Measurements from ENCODE around the gene RBM19.

RBM19 gene

DNA sequence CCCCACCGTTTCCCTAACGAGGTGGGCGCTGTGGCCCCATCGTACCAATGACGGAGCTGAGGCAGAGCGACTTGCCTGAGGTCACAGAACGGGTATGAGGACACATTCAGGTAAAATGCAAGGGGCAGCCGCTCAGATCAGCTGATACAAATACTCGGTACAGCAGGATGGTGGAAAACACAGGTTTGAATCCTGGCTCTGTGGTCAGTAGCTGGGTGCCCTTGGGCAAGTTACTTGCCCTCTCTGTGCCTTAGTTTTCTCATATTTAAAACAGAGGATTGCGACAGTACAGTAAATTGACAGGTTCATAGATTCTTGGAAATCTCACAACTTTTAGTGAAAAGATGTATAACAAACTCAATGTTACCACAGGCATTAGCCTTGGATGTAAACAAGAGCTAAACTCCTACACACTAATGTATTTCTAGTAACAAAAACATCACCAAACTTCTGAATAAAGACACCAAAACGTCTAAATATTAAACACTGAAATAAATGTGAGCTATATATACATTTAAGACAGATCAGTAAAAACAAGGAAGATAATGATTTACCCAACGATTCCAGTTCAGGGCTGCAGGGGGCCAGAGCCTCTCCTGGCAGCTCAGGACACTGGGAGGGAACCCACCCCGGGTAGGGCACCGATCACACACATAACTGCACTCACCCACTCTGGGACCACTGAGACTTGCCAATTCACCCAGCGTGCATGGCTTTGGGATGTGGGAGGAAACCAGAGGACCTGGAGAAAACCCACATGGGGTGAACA is 128.4 kb downstream of the RBM19 start:
- Histone ChIP-seq H2AFZ (ENCODE audit: low read depth, low read length) (no peak overlapping the region), H3K27me3 (ENCODE audit: insufficient read depth, low read length) (no peaks in the 10 kb centered on the region)

DNA sequence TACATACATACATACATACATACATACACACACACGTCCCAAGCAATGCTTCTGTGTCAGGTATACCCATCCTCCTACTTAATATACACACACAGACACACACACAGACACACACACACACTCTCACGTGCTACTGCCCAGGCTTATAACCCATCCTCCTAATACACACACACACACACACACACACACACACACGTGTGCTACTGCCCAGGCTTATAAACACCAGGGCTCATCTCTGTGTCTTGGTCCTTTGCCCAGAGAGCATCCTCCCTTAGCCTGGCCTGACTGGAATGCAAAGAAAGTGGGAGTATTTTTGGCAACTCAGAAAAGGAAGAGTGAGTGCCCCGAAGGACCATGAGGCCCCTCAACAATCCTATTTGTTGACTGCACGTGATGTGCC is 129.0 kb downstream of the RBM19 start:
- H3K4me3 ChIP-seq (ENCODE audit: low read length), result no peak overlapping the region
- no peaks in the 10 kb centered on the region for H3K9me3 ChIP-seq (ENCODE audit: low read length)
- no peaks in the 10 kb centered on the region for H3K27me3 ChIP-seq (ENCODE audit: insufficient read depth, low read length)
- no peak overlapping the region for H2AFZ ChIP-seq (ENCODE audit: low read depth, low read length)
- no peaks in the 10 kb centered on the region for H3K36me3 ChIP-seq (ENCODE audit: insufficient read depth, low read length)
- peaks cover 24% of the 10 kb centered on the region for H3K4me1 ChIP-seq (ENCODE audit: insufficient read depth, low read length)

More for the DNA sequence above, 128.4 kb downstream of the RBM19 start:
- Histone ChIP-seq H3K4me3 (ENCODE audit: low read length) (no peak overlapping the region), H3K36me3 (ENCODE audit: insufficient read depth, low read length) (no peaks in the 10 kb centered on the region), H3K9me3 (ENCODE audit: low read length) (no peaks in the 10 kb centered on the region), H3K4me1 (ENCODE audit: insufficient read depth, low read length) (peaks cover 24% of the 10 kb centered on the region)

DNA sequence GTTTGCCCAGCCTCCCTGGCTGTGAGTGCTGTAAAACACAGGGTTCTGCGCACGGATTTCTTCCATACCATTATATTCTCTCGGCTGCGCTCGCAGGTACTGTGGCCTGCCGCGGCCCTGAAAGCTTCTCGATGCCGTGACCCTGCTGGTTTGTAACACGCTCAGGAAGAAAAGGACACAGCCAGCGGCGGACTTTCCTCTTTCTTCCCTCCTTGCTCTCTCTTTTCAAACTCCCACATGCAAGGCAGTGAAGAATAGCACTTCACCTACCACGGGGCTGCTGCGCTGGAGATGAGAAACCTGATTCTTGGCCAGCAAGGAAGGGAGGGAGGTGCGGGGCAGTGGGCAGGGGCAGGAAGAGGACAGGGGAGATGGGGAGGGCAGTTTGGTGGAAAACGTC is 130.2 kb downstream of the RBM19 start:
- Histone ChIP-seq H3K27me3 (ENCODE audit: insufficient read depth, low read length) (no peaks in the 10 kb centered on the region), H3K9me3 (ENCODE audit: low read length) (no peaks in the 10 kb centered on the region), H2AFZ (ENCODE audit: low read depth, low read length) (no peak overlapping the region), H3K36me3 (ENCODE audit: insufficient read depth, low read length) (no peaks in the 10 kb centered on the region), H3K4me3 (ENCODE audit: low read length) (no peak overlapping the region), H3K4me1 (ENCODE audit: insufficient read depth, low read length) (peaks cover 32% of the 10 kb centered on the region)

DNA sequence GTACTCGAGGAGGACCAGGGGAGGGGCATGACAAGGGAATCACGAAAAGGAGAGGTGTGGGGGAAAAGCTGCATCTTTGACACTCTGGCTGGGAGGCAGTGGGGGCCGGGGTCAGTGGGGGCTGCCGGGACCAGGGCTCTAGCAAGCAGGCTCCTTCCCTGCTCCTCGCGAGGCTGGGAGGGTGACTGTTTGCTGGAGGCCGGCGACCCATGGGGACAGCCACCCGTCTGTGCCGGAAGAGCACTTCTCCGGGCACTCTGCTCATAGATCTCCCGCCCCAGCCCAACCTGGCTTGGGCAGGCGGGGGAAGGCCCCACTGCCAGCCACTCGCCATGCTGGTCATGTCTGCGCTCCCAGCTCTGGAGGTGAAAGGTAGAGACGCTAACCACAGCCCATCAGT is 130.7 kb downstream of the RBM19 start:
- Histone ChIP-seq H3K36me3 (ENCODE audit: insufficient read depth, low read length) (no peaks in the 10 kb centered on the region), H2AFZ (ENCODE audit: low read depth, low read length) (no peak overlapping the region), H3K9me3 (ENCODE audit: low read length) (no peaks in the 10 kb centered on the region), H3K4me3 (ENCODE audit: low read length) (no peak overlapping the region), H3K27me3 (ENCODE audit: insufficient read depth, low read length) (no peaks in the 10 kb centered on the region), H3K4me1 (ENCODE audit: insufficient read depth, low read length) (peaks cover 32% of the 10 kb centered on the region)

DNA sequence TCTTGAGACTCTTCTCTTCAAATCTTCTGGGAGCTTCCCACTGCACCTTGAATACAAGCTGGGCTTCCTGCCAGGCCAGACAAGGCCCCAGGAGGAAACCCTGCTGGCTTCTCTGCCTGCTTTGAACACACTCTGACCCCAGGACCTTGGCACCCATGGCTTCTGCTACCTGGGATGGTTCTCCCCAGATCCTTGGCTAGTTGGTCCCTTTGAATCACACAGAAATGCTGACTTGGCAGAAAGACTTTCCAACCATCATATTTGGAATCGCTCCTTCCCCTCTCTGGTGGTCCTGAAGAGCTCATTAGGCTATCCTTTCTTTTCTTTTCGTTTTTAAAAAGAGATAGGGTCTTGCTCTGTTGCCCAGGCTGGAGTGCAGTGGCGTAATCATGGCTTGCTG is 132.7 kb downstream of the RBM19 start:
- H3K4me1 ChIP-seq (ENCODE audit: insufficient read depth, low read length), result peaks cover 22% of the 10 kb centered on the region
- H2AFZ ChIP-seq (ENCODE audit: low read depth, low read length), result no peak overlapping the region
- H3K9me3 ChIP-seq (ENCODE audit: low read length), result no peaks in the 10 kb centered on the region
- H3K4me3 ChIP-seq (ENCODE audit: low read length), result no peak overlapping the region
- no peaks in the 10 kb centered on the region for H3K36me3 ChIP-seq (ENCODE audit: insufficient read depth, low read length)
- H3K27me3 ChIP-seq (ENCODE audit: insufficient read depth, low read length), result no peaks in the 10 kb centered on the region

DNA sequence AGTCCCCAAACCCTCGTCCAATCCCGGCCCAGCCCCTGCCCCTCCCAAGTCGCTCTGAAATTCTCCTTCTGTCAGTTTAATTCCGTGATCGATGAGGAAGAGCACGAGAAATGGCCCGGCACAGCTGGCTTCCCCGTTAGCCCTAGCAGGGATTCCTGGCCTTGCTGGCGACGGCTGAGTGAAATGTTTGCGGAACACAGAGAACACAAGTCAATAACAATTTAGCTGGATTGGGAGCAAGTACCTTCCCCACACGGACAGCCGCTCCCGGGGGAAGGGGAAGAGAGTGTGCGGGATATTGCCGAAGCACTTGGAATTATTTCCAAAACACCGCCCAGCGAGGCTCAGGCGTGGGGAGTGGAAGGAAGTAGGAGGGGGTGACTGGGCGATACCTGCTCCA is 134.6 kb downstream of the RBM19 start:
- Histone ChIP-seq H2AFZ (ENCODE audit: low read depth, low read length) (no peak overlapping the region), H3K9me3 (ENCODE audit: low read length) (no peaks in the 10 kb centered on the region), H3K4me3 (ENCODE audit: low read length) (no peak overlapping the region), H3K4me1 (ENCODE audit: insufficient read depth, low read length) (peaks cover 27% of the 10 kb centered on the region), H3K36me3 (ENCODE audit: insufficient read depth, low read length) (no peaks in the 10 kb centered on the region), H3K27me3 (ENCODE audit: insufficient read depth, low read length) (no peaks in the 10 kb centered on the region)

DNA sequence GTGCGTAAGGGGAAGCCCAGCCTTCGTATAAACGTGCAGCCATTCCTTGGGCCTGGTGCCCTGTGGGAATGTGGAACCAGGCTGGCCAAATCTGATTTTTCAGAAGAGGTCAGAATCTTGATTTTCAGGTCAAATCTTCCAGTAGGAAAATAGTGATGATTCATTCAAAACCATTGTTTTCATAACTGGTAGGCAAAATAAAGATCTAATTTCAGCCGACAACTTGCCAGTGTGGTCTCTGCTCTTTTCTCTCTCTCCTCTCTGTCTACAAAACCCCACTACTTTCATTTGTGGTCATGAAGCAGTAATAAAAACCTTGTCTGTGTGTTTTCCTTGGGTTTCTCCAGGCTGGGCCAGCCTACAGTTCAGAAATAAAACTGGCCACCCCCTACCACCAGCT is 135.1 kb downstream of the RBM19 start:
- Histone ChIP-seq H3K27me3 (ENCODE audit: insufficient read depth, low read length) (no peaks in the 10 kb centered on the region), H2AFZ (ENCODE audit: low read depth, low read length) (no peak overlapping the region), H3K36me3 (ENCODE audit: insufficient read depth, low read length) (no peaks in the 10 kb centered on the region), H3K4me1 (ENCODE audit: insufficient read depth, low read length) (peaks cover 22% of the 10 kb centered on the region), H3K9me3 (ENCODE audit: low read length) (no peaks in the 10 kb centered on the region), H3K4me3 (ENCODE audit: low read length) (no peak overlapping the region)

DNA sequence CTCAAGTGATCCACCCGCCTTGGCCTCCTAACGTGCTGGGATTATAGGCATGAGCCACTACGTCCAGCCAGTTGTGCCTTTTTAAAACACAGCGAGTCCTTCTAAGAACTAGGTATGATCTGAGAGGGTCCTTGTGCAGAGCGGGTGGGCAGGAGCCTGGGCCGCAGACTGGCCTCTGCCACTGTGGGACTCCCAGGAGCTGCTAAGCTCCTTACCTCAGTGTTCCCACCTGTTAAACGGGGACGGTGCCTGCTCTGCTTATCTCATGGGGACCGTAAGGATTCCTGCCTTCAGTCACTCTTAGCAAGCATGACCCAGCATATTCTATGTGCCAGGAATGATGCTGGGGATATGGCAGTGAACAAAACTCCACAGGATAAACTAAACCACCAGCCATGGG is 136.9 kb downstream of the RBM19 start:
- H3K4me1 ChIP-seq (ENCODE audit: insufficient read depth, low read length), result peaks cover 16% of the 10 kb centered on the region
- H3K4me3 ChIP-seq (ENCODE audit: low read length), result no peak overlapping the region
- no peaks in the 10 kb centered on the region for H3K9me3 ChIP-seq (ENCODE audit: low read length)
- no peak overlapping the region for H2AFZ ChIP-seq (ENCODE audit: low read depth, low read length)
- H3K27me3 ChIP-seq (ENCODE audit: insufficient read depth, low read length), result no peaks in the 10 kb centered on the region
- no peaks in the 10 kb centered on the region for H3K36me3 ChIP-seq (ENCODE audit: insufficient read depth, low read length)

DNA sequence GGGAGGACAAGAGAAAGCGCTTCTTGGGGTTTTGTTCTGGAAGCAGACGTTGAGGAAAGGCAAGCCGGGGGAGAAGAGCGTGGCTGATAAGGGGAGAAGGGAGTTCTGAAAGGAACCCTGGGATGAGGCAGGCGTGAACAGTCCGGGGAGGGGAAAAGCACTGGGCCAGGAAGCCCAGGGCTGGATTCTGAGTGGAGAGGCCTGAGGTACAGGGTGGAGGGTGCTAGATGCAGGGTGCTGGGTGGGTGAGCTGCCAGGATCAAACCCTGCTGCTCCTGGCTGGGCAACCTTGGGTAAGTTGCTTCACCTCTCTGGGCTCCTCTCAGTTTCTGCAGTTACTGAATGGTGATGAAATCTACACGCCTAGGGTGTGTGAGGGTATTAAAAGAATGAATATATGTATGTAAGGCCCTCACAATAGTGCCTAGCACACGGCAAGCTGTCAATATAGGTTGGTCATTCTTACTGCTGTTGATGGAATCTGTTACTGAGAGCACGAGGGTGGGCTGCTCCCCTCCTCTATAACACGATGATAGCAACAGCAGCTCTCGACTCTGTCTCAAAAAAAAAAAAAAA is 138.5 kb downstream of the RBM19 start:
- Histone ChIP-seq H3K27me3 (ENCODE audit: insufficient read depth, low read length) (no peaks in the 10 kb centered on the region), H3K4me3 (ENCODE audit: low read length) (no peak overlapping the region), H3K36me3 (ENCODE audit: insufficient read depth, low read length) (no peaks in the 10 kb centered on the region), H2AFZ (ENCODE audit: low read depth, low read length) (no peak overlapping the region), H3K9me3 (ENCODE audit: low read length) (no peaks in the 10 kb centered on the region), H3K4me1 (ENCODE audit: insufficient read depth, low read length) (peaks cover 21% of the 10 kb centered on the region)

DNA sequence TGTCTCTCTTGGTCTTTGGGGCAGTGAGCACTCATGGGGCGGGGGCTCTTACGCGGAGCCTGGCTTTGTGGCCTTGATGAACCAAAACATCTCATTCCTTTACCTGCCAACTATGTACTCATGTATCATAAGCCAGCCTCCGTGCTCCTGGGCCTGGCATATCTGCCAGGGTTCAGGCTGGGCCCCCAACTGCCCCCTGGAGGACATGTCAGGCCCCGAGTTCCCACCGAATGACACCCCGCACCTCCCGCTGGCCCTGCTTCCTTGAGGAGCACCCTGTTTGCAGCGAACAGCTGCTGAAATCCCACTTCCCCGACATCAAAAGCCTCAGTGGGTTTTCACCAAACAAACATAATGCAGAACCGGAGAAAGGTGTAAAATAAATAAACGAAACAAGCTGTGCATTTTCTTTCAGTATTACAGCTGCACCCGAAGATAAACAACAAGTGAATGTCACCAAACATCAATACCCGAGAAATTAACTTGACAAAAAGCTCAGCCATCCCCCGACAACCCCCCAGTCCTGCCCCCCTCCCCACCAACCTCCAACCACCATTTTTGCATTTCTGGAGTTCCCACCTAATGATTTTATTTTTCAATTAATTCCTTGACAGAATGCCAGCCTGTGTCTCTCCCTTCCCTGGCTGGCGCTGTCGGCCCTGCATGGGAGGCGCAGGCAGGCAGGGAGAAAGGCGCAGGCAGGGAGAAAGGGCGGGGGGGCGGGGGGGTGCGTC is 139.2 kb downstream of the RBM19 start:
- peaks cover 21% of the 10 kb centered on the region for H3K4me1 ChIP-seq (ENCODE audit: insufficient read depth, low read length)
- no peak overlapping the region for H3K4me3 ChIP-seq (ENCODE audit: low read length)
- no peaks in the 10 kb centered on the region for H3K27me3 ChIP-seq (ENCODE audit: insufficient read depth, low read length)
- no peaks in the 10 kb centered on the region for H3K9me3 ChIP-seq (ENCODE audit: low read length)
- no peak overlapping the region for H2AFZ ChIP-seq (ENCODE audit: low read depth, low read length)
- no peaks in the 10 kb centered on the region for H3K36me3 ChIP-seq (ENCODE audit: insufficient read depth, low read length)

DNA sequence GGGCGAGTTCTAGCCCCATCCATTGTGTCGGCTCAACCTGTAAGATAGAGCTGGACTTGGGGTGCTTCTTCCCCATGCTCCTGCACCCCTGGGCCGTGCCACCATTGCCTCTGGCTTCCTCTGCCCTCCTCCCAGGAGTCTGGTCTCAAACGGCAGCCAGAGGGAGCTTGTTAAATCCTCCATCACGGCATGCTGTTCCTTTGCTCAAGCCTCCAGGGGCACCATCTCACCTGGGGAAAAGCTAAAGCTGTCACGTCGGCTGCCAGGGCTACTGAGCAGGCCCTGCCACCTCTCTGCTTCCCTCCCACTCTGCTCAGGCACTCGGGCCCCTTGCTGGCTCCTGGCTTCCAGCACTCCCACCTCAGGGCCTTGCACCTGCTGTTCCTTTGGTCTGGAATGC is 140.4 kb downstream of the RBM19 start:
- Histone ChIP-seq H3K4me3 (ENCODE audit: low read length) (no peak overlapping the region), H3K9me3 (ENCODE audit: low read length) (no peaks in the 10 kb centered on the region), H3K27me3 (ENCODE audit: insufficient read depth, low read length) (no peaks in the 10 kb centered on the region), H2AFZ (ENCODE audit: low read depth, low read length) (no peak overlapping the region), H3K36me3 (ENCODE audit: insufficient read depth, low read length) (no peaks in the 10 kb centered on the region), H3K4me1 (ENCODE audit: insufficient read depth, low read length) (peaks cover 13% of the 10 kb centered on the region)

DNA sequence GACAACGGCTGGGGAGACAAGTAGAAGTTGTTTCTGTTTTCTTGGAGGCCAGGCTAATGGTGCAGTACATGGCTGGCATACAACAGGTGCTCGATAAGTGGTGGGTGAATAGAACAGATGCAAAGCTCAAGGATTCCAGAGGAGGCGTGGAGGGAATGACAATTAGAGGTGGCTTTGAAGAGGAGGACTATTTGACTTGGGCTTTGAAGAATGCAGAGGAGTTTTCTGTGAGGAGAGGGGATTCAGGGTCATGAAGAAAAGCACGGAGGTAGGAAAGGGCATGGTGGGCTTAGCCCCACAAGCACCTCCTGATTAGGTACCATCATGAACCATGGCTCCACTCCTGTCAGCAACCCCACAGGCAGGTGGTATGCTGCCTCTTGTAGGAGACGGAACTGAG is 142.3 kb downstream of the RBM19 start:
- H2AFZ ChIP-seq (ENCODE audit: low read depth, low read length), result no peak overlapping the region
- H3K4me3 ChIP-seq (ENCODE audit: low read length), result no peak overlapping the region
- H3K27me3 ChIP-seq (ENCODE audit: insufficient read depth, low read length), result no peaks in the 10 kb centered on the region
- no peaks in the 10 kb centered on the region for H3K9me3 ChIP-seq (ENCODE audit: low read length)
- no peaks in the 10 kb centered on the region for H3K36me3 ChIP-seq (ENCODE audit: insufficient read depth, low read length)
- peaks cover 20% of the 10 kb centered on the region for H3K4me1 ChIP-seq (ENCODE audit: insufficient read depth, low read length)

DNA sequence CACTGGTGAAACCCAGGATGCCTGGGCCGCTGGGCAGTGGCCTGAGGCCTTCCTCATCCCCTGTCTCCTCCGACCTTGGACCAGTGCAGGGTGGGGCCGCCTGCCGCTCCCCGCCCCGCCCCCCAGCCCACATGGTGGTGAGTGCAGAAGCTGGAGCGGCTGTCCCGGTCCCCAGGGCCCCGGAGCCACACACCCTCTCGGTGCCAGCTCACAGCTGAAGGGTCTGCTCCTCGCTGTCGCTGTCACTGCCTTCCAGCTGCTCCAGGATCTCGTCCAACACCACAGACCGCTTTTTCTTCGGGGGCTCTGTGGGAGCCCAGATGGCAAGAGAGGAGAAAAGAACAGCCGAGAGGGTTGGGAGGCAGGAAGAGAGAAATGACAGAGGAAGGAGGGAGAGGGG is 143.1 kb downstream of the RBM19 start:
- Histone ChIP-seq H3K9me3 (ENCODE audit: low read length) (no peaks in the 10 kb centered on the region), H3K27me3 (ENCODE audit: insufficient read depth, low read length) (no peaks in the 10 kb centered on the region)

More for the DNA sequence above, 143.1 kb downstream of the RBM19 start:
- Histone ChIP-seq H3K4me1 (ENCODE audit: insufficient read depth, low read length) (peaks cover 17% of the 10 kb centered on the region), H3K36me3 (ENCODE audit: insufficient read depth, low read length) (no peaks in the 10 kb centered on the region), H2AFZ (ENCODE audit: low read depth, low read length) (no peak overlapping the region), H3K4me3 (ENCODE audit: low read length) (no peak overlapping the region)
